ENCODE data around the gene GPR119.
"Not testable (repeated sequence)": the region's sequence is repeated elsewhere in the genome, so short reads cannot be mapped to it uniquely, and the experiment has no call there.

Gene GPR119

DNA sequence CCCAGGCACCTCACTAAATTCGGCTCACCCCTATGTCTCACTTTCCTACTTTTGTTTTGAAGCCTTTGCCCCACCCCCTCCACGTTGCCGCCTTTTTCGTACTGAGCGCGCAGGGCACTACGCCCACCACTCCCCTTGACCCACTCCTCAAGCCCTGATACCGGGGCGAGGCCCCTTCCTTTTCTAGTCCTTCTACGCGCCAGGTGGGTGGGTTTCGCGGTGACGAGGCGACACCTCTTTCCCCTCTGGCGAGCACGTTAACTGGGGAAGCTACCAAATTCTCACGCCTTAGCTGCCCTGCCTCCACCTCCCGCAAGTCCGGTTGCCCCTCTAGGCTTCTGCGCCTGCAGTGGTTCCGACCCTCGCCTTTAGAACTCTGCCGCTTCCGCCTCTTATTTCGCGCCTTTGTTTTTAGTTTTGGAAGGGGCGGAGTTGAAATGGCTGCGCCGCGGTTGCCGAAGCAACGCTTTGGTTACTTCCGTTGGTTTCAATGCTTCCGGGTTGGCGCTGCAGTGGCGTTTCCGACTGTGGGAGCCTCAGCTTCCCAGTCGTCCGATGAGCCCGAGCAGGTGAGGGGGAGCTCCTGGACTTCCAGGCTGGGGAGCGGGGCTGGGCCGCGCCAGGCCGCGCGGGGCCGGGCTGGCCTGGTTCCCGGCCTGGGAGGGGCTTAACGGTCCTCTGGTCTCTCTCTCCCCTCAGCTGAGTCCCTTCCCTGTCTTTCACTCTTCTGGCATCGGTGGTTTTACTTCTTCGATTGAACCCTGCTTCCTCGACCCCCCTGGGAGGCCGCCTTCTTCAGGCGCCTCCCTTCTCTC is 45.9 kb downstream of the GPR119 start, which contains the start of gene SLC25A14:
TSS of gene SLC25A14 (plus strand) at position 512 of the 815 bp plus-strand sequence. CDS start 360 bp downstream, outside the sequence.
- DNase-seq (ENCODE audit: low read depth), result peak; percentile 81
- no peak for TF ChIP-seq MYC (IDR thresholded peaks at IDR 0.05; ENCODE audit: low read depth, low read length)
- peak; percentile 61 for TF ChIP-seq POLR2A (IDR thresholded peaks at IDR 0.05; ENCODE audit: extremely low read depth, insufficient read length)
- TF ChIP-seq, protein P1, sequence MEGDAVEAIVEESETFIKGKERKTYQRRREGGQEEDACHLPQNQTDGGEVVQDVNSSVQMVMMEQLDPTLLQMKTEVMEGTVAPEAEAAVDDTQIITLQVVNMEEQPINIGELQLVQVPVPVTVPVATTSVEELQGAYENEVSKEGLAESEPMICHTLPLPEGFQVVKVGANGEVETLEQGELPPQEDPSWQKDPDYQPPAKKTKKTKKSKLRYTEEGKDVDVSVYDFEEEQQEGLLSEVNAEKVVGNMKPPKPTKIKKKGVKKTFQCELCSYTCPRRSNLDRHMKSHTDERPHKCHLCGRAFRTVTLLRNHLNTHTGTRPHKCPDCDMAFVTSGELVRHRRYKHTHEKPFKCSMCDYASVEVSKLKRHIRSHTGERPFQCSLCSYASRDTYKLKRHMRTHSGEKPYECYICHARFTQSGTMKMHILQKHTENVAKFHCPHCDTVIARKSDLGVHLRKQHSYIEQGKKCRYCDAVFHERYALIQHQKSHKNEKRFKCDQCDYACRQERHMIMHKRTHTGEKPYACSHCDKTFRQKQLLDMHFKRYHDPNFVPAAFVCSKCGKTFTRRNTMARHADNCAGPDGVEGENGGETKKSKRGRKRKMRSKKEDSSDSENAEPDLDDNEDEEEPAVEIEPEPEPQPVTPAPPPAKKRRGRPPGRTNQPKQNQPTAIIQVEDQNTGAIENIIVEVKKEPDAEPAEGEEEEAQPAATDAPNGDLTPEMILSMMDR (IDR thresholded peaks at IDR 0.05; ENCODE audit: low read depth, low read length), result no peak
- TF ChIP-seq, protein P2, sequence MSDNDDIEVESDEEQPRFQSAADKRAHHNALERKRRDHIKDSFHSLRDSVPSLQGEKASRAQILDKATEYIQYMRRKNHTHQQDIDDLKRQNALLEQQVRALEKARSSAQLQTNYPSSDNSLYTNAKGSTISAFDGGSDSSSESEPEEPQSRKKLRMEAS (IDR thresholded peaks at IDR 0.05; ENCODE audit: low read depth, low read length), result no peak
- peak within 1 kb of the TSS; percentile 74 for H3K4me3 ChIP-seq (ENCODE audit: low read depth, low read length)

DNA sequence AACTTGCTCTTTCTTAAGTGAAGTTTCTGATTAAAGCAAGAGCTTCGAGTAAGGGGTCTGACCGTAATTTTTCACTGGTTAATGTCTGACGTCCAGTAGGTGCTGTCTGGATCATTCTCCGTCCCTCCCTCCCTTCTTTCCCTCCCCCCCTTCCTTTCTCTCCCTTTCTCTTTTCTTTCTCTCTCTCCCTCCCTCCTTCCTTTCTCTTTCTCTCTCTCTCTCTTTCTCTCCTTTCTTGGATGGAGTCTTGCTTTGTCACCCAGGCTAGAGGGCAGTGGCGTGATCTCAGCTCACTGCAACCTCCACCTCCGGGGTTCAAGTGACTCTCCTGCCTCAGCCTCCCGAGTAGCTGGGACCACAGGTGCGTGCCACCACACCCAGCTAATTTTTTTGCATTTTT is 46.6 kb downstream of the GPR119 start:
- H3K4me3 ChIP-seq (ENCODE audit: low read depth, low read length); DNase-seq (ENCODE audit: low read depth): not testable (repeated sequence)

DNA sequence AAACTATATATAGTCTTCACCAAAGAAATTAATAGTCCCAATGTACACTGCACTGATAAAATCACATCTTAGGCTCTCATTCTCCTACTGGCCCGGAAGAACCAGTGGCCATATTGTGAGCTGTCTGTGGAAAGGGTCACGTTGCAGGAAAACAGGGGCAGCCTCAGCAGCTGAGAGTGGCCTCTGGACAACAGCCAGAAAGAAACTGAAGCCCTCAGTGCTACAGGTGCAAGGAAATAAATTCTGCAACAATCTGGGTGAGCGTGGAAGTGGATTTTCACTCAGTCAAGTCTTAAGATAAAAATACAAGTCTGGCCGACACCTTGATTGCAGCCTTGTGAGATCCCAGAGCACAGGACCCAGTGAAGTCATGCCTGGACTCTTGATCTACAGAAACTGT is 48.9 kb downstream of the GPR119 start:
- H3K4me3 ChIP-seq (ENCODE audit: low read depth, low read length), result no peak overlapping the region
- TF ChIP-seq, protein P1 (IDR thresholded peaks at IDR 0.05; ENCODE audit: low read depth, low read length), result no peak
- TF ChIP-seq POLR2A (IDR thresholded peaks at IDR 0.05; ENCODE audit: extremely low read depth, insufficient read length) (no peak), MYC (IDR thresholded peaks at IDR 0.05; ENCODE audit: low read depth, low read length) (no peak)
- TF ChIP-seq, protein P2 (IDR thresholded peaks at IDR 0.05; ENCODE audit: low read depth, low read length), result no peak
- DNase-seq (ENCODE audit: low read depth), result no peak

All from NB4 (cell line).